ENCODE measurements around the gene PLA2G6. TPM values are rescaled to one million over a fixed set of nuclear protein-coding genes. Genes with fewer than 3 reads are reported as not detected.

Gene PLA2G6
- total and polyA plus RNA-seq, 2 of the 8 experiments (the other 6 are each of a cell fraction or from before 2014, with no cell fraction given) = 13.2 to 21.0 TPM

DNA sequence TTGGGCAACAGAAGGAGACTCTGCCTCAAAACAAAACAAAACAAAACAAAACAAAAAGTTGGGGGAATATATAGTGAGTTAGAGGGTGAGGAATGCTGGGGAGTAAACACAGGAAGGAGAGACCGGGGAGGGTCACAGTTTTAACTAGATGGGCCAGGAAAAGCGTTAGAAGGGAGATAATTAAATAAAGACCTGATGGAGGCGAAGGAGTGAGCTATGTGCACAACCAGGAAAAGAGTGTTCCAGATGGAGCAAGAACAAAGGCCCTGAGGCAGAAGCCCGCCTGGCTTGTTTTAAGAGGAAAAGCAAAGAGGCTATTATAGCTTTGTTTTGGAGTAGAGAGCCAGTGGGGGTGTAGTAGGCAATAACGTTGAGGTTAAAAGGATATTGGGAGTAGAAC is 4.8 kb upstream of the PLA2G6 start:
- Histone ChIP-seq H3K27ac (ENCODE audit: low read depth, low read length) (no peak overlapping the region), H3K23me2 (ENCODE audit: low read depth, low read length) (peaks cover 4% of the 10 kb centered on the region; the same call in 1 of the 2 replicates), H3K79me2 (ENCODE audit: control insufficient read depth in 1 of 2, insufficient read depth in 2 of 2, low read length in 2 of 2) (no peaks in the 10 kb centered on the region), H2BK15ac (ENCODE audit: low read length) (no peak overlapping the region), H3K27me3 (replicated peaks in 1 of 4; ENCODE audit: control insufficient read depth in 3 of 4, extremely low read depth in 1 of 4, insufficient read depth in 3 of 4, low read length in 3 of 4) (no peaks in the 10 kb centered on the region; a peak in 1 of 7 replicates), H2AFZ (ENCODE audit: low read length) (no peak overlapping the region), H3K18ac (ENCODE audit: extremely low read depth, low read length) (no peak overlapping the region), H3K4me2 (ENCODE audit: insufficient read depth in 1 of 2, low read depth in 2 of 2, low read length in 2 of 2) (no peak overlapping the region), H3K4ac (replicated peaks; ENCODE audit: insufficient read length, low read depth, low read length) (no peak overlapping the region), H3K36me3 (ENCODE audit: control insufficient read depth in 2 of 4, insufficient read depth in 4 of 4, low read length in 3 of 4) (no peaks in the 10 kb centered on the region), H2BK20ac (ENCODE audit: low read length) (no peak overlapping the region), H4K5ac (ENCODE audit: insufficient read length, low read depth, low read length) (no peak overlapping the region), H3K9ac (replicated peaks in 1 of 4; ENCODE audit: extremely low read depth in 1 of 4, low read depth in 3 of 4, low read length in 3 of 4) (no peak overlapping the region), H4K20me1 (replicated peaks in 1 of 2; ENCODE audit: control insufficient read depth in 1 of 2, insufficient read depth in 2 of 2, low read length in 2 of 2) (no peaks in the 10 kb centered on the region), H3K79me1 (ENCODE audit: low read depth, low read length) (no peaks in the 10 kb centered on the region), H3K23ac (ENCODE audit: insufficient read length) (no peak overlapping the region), H2BK5ac (ENCODE audit: low read depth, low read length) (no peak overlapping the region), H2BK12ac (ENCODE audit: low read depth, low read length) (no peak overlapping the region), H3K9me3 (ENCODE audit: insufficient read depth in 2 of 2, low read depth in 1 of 2, low read length in 1 of 2) (no peaks in the 10 kb centered on the region), H3K56ac (replicated peaks; ENCODE audit: insufficient read length, low read depth, low read length) (no peak overlapping the region), H3K4me3 (ENCODE audit: extremely low read depth in 1 of 4, insufficient read depth in 2 of 4, low read depth in 3 of 4, low read length in 4 of 4) (no peak overlapping the region), H3K4me1 (replicated peaks in 1 of 4; ENCODE audit: control insufficient read depth in 3 of 4, insufficient read depth in 4 of 4, low read length in 3 of 4) (peaks cover 0 to 6% (median under 1%) of the 10 kb centered on the region in 4 experiments; a peak in 4 of 7 replicates), H2BK120ac (replicated peaks; ENCODE audit: low read depth, low read length) (no peak overlapping the region), H4K91ac (replicated peaks; ENCODE audit: insufficient read length, low read length) (no peak overlapping the region), H4K8ac (ENCODE audit: extremely low read depth, insufficient read depth, low read length) (no peak overlapping the region), H2AK5ac (ENCODE audit: low read depth, low read length) (no peak overlapping the region), H3K14ac (ENCODE audit: insufficient read length) (no peak overlapping the region)
- 76% methylated on average over 5 of the region's 5 CpGs; no CpG with 5 or more reads in 1 of the 2 experiments for WGBS, 2 experiments (ENCODE audit: extremely low coverage in 1 of 2, insufficient coverage in 1 of 2, insufficient read length in 1 of 2, insufficient replicate concordance in 2 of 2, low coverage in 1 of 2, low lambda C conversion rate in 2 of 2, missing lambda C conversion rate in 1 of 2)
- DNase-seq (ENCODE audit: low read depth in 1 of 2, low spot score in 2 of 2) (no peak), FAIRE-seq (no peak)
- ChIA-PET CTCF (ENCODE audit: partially characterized antibody) (interaction anchor here (0.6 to 0.7 kb wide), 2 partner anchors 11 to 137 kb away, joined by 3 to 4 read pairs; no protein-coding TSS in a partner anchor), POLR2A (ENCODE audit: partially characterized antibody) (interaction anchor here (0.6 to 1.6 kb wide), 5 partner anchors 12 to 294 kb away, joined by 3 to 7 read pairs (median 3); partner anchors contain the start of gene MAFF)
- TF ChIP-seq, protein P1, sequence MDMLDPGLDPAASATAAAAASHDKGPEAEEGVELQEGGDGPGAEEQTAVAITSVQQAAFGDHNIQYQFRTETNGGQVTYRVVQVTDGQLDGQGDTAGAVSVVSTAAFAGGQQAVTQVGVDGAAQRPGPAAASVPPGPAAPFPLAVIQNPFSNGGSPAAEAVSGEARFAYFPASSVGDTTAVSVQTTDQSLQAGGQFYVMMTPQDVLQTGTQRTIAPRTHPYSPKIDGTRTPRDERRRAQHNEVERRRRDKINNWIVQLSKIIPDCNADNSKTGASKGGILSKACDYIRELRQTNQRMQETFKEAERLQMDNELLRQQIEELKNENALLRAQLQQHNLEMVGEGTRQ (IDR thresholded peaks at IDR 0.05; ENCODE audit: low read length) = no peak
- TF ChIP-seq RXRA (IDR thresholded peaks at IDR 0.05; ENCODE audit: insufficient read depth, low read depth, low read length) = no peak
- TF ChIP-seq CHD2 (IDR thresholded peaks at IDR 0.05; ENCODE audit: low read length) = no peak
- TF ChIP-seq CHD1 (IDR thresholded peaks at IDR 0.05; ENCODE audit: low read depth, low read length) = no peak
- TF ChIP-seq, protein P2, sequence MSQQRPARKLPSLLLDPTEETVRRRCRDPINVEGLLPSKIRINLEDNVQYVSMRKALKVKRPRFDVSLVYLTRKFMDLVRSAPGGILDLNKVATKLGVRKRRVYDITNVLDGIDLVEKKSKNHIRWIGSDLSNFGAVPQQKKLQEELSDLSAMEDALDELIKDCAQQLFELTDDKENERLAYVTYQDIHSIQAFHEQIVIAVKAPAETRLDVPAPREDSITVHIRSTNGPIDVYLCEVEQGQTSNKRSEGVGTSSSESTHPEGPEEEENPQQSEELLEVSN (IDR thresholded peaks at IDR 0.05) = no peak
- TF ChIP-seq YY1 (IDR thresholded peaks at IDR 0.05; ENCODE audit: low read depth, low read length) = no peak
